Activated T-cell treated with anti-CD3 and anti-CD28 coated beads for 48 hours (primary cell): ENCODE data around the gene ADH4.

Experiments
- DNase-seq: peaks from one replicate; pipeline ENCODE4 v3.0.0-alpha.2; 2020; ENCODE audit warnings: low read depth

Gene ADH4

GRCh38 chr4:99079625-99080295 is 64.3 kb downstream of the ADH4 start:
- no peak for DNase-seq

GRCh38 chr4:99078931-99079624 is 65.0 kb downstream of the ADH4 start:
- no peak for DNase-seq

- no peak for DNase-seq
These were observed 65.8 kb downstream of the ADH4 start for GRCh38 chr4:99078336-99078735.

- no peak for DNase-seq
These were observed 66.9 kb downstream of the ADH4 start for GRCh38 chr4:99077177-99077576.

GRCh38 chr4:99076292-99076976 is 67.7 kb downstream of the ADH4 start:
- DNase-seq, result no peak

DNA sequence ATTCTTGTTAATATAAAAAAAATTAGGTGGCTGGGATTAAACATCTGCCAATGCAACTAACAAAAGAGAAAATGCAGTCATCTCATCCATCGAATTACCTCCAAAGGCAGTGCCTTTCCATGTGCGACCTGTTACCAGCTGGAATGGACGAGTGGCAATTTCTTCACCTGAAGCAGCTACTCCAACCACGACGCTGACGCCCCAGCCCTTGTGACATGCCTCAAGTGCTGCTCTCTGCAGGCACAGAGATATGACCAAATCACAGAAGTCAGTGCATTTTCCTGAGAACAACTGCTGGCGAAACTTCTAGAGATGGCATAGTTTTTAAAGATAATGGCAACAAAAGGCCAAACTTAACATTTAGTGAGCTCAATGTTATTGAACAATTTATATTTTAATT is 69.3 kb downstream of the ADH4 start:
- DNase-seq, result no peak
